Measurements from ENCODE around the gene NDST1.

- TF ChIP-seq EGR1 (IDR thresholded peaks at IDR 0.05; ENCODE audit: borderline replicate concordance in 1 of 2, low read depth in 2 of 2, low read length in 2 of 2), result no peak
- no peak for TF ChIP-seq ATF3 (IDR thresholded peaks at IDR 0.05; ENCODE audit: borderline replicate concordance, extremely low read depth, low read depth, low read length)
- TF ChIP-seq, protein P1, sequence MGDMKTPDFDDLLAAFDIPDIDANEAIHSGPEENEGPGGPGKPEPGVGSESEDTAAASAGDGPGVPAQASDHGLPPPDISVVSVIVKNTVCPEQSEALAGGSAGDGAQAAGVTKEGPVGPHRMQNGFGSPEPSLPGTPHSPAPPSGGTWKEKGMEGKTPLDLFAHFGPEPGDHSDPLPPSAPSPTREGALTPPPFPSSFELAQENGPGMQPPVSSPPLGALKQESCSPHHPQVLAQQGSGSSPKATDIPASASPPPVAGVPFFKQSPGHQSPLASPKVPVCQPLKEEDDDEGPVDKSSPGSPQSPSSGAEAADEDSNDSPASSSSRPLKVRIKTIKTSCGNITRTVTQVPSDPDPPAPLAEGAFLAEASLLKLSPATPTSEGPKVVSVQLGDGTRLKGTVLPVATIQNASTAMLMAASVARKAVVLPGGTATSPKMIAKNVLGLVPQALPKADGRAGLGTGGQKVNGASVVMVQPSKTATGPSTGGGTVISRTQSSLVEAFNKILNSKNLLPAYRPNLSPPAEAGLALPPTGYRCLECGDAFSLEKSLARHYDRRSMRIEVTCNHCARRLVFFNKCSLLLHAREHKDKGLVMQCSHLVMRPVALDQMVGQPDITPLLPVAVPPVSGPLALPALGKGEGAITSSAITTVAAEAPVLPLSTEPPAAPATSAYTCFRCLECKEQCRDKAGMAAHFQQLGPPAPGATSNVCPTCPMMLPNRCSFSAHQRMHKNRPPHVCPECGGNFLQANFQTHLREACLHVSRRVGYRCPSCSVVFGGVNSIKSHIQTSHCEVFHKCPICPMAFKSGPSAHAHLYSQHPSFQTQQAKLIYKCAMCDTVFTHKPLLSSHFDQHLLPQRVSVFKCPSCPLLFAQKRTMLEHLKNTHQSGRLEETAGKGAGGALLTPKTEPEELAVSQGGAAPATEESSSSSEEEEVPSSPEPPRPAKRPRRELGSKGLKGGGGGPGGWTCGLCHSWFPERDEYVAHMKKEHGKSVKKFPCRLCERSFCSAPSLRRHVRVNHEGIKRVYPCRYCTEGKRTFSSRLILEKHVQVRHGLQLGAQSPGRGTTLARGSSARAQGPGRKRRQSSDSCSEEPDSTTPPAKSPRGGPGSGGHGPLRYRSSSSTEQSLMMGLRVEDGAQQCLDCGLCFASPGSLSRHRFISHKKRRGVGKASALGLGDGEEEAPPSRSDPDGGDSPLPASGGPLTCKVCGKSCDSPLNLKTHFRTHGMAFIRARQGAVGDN (IDR thresholded peaks at IDR 0.05), result no peak
- TF ChIP-seq YBX1 (IDR thresholded peaks at IDR 0.05), result no peak
- TF ChIP-seq ATF7 (IDR thresholded peaks at IDR 0.05; ENCODE audit: low read depth), result no peak
Measured at GRCh38 chr5:150538007-150538917, 30.3 kb downstream of the NDST1 start.

Data from GM12878 (cell line).